Epithelial cell of esophagus (primary cell): ENCODE results near the gene TSFM.

Experiments
- DNase-seq: peaks from one replicate; pipeline ENCODE4 v3.0.0; 2010; ENCODE audit warnings: low read depth
- H3K4me3 ChIP-seq: 2 replicates; pipeline ENCODE4 v1.5.1; 2011; ENCODE audit warnings: mild to moderate bottlenecking, low read length, control low read depth
- TF ChIP-seq, protein P1 (sequence below): IDR thresholded peaks from 2 replicates; pipeline ENCODE4 v1.5.1; 2011; ENCODE audit warnings: low read depth, mild to moderate bottlenecking, low read length, control low read depth, inconsistent platforms; ENCODE audit not compliant: insufficient read depth; ENCODE audit errors: missing control alignments

Gene TSFM

GRCh38 chr12:57823131-57823907, 40.7 kb downstream of the TSFM start:
- no peak overlapping the region for H3K4me3 ChIP-seq
- TF ChIP-seq, protein P1, sequence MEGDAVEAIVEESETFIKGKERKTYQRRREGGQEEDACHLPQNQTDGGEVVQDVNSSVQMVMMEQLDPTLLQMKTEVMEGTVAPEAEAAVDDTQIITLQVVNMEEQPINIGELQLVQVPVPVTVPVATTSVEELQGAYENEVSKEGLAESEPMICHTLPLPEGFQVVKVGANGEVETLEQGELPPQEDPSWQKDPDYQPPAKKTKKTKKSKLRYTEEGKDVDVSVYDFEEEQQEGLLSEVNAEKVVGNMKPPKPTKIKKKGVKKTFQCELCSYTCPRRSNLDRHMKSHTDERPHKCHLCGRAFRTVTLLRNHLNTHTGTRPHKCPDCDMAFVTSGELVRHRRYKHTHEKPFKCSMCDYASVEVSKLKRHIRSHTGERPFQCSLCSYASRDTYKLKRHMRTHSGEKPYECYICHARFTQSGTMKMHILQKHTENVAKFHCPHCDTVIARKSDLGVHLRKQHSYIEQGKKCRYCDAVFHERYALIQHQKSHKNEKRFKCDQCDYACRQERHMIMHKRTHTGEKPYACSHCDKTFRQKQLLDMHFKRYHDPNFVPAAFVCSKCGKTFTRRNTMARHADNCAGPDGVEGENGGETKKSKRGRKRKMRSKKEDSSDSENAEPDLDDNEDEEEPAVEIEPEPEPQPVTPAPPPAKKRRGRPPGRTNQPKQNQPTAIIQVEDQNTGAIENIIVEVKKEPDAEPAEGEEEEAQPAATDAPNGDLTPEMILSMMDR, result no peak
- DNase-seq, result no peak

DNA sequence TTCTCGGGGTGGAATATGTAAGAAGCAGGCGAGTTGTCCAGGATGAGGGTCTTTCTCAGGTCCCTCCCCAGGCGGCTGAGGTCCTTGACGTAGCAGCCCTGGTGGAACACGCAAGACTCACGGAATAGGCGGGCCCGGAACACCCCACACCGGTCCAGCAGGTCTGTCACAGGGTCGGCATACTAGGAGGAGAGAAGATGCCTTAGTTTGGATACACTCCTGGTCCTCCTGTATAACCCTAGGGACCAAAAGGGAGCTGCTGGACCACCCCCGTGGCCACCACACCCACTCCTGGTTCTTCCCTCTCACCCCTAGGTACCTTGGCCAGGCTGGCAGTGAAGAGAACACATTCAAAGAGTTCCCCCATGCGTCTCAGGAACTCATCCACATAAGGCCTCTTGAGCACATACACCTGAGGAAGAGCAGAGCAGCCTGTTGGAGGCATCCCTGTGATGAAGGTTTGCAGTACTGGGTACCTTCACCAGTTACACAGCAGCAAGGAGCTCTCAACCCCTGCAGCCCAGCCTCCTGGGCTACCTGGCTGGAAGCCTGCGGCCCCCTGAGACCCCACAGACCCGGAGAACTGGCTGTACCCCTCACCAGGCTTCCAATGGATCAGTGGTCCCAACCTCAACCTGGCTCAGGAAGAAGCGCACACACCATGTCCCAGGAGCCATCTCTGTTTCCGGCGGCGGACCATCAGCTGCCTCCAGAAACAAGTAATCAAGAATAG, 41.5 kb downstream of the TSFM start:
- TF ChIP-seq, protein P1, result no peak
- H3K4me3 ChIP-seq, result no peak overlapping the region
- no peak for DNase-seq

DNA sequence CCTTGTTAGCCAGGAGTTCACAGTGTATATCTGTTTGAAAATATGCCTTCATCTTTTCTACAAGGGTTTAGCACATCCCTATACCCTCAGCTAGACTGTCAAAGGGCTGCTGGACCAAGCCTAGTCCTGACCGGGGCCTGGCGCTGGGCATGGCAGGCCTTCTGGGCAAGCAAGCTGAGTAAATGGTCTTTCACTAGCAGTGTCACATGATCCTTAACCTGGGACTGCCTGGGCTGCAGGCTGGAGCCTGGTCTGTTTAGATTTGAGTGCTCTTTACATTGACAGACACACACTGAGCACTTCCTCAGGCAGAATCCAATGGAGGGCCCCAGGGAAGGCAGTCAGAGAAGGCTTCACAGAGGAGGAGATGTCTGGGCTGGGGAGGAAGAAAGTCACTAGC, 42.9 kb downstream of the TSFM start:
- no peak overlapping the region for H3K4me3 ChIP-seq
- TF ChIP-seq, protein P1, result no peak
- DNase-seq, result no peak

DNA sequence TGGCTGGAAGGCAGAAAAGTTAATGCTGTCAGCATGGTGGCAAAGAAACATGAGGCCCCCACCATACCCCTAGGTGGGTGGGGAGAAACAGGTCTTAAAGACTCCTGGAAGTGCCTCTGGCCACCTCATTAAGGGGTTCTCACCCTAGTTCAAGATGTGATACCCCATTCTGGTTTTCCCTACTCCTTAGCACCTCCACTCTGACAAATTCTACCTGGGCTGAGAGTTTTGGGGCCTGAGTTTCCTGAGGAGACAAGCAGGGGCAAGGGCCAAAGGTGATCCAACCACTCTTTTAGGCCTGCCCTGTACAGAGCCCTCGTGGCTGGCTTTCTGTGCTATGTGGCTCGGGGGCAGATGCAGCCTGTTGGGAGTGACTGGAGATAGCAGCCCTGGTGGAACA, 43.8 kb downstream of the TSFM start:
- TF ChIP-seq, protein P1, result no peak
- H3K4me3 ChIP-seq, result no peak overlapping the region
- DNase-seq, result no peak

- H3K4me3 ChIP-seq, result no peak overlapping the region
- TF ChIP-seq, protein P1, result no peak
- DNase-seq, result no peak
Observed at GRCh38 chr12:57826966-57827365, 44.4 kb downstream of the TSFM start.

- TF ChIP-seq, protein P1, result no peak
- H3K4me3 ChIP-seq, result no peak overlapping the region
- DNase-seq, result no peak
Observed at GRCh38 chr12:57829025-57829777, 46.6 kb downstream of the TSFM start.
